DND-41 (cell line): ENCODE measurements around the gene EMC8.

ENCODE experiments used
- EZH2 ChIP-seq: IDR thresholded peaks from 3 replicates; pipeline ENCODE4 v1.6.1; 2012; ENCODE audit warnings: borderline replicate concordance, low read depth, mild to moderate bottlenecking, moderate library complexity, low read length, inconsistent platforms; ENCODE audit not compliant: severe bottlenecking
- TF ChIP-seq, protein P1 (sequence below): IDR thresholded peaks from 2 replicates; pipeline ENCODE4 v1.5.1; 2012; ENCODE audit warnings: borderline replicate concordance, low read length, moderate library complexity, mild to moderate bottlenecking; ENCODE audit not compliant: poor library complexity, severe bottlenecking; ENCODE audit errors: extremely low read depth

GRCh38 chr16:85733839-85734170 lies 65.5 kb downstream of the EMC8 start:
- TF ChIP-seq EZH2: no peak
- TF ChIP-seq, protein P1, sequence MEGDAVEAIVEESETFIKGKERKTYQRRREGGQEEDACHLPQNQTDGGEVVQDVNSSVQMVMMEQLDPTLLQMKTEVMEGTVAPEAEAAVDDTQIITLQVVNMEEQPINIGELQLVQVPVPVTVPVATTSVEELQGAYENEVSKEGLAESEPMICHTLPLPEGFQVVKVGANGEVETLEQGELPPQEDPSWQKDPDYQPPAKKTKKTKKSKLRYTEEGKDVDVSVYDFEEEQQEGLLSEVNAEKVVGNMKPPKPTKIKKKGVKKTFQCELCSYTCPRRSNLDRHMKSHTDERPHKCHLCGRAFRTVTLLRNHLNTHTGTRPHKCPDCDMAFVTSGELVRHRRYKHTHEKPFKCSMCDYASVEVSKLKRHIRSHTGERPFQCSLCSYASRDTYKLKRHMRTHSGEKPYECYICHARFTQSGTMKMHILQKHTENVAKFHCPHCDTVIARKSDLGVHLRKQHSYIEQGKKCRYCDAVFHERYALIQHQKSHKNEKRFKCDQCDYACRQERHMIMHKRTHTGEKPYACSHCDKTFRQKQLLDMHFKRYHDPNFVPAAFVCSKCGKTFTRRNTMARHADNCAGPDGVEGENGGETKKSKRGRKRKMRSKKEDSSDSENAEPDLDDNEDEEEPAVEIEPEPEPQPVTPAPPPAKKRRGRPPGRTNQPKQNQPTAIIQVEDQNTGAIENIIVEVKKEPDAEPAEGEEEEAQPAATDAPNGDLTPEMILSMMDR: no peak
